ENCODE measurements around the gene PDIK1L.

Gene PDIK1L

DNA sequence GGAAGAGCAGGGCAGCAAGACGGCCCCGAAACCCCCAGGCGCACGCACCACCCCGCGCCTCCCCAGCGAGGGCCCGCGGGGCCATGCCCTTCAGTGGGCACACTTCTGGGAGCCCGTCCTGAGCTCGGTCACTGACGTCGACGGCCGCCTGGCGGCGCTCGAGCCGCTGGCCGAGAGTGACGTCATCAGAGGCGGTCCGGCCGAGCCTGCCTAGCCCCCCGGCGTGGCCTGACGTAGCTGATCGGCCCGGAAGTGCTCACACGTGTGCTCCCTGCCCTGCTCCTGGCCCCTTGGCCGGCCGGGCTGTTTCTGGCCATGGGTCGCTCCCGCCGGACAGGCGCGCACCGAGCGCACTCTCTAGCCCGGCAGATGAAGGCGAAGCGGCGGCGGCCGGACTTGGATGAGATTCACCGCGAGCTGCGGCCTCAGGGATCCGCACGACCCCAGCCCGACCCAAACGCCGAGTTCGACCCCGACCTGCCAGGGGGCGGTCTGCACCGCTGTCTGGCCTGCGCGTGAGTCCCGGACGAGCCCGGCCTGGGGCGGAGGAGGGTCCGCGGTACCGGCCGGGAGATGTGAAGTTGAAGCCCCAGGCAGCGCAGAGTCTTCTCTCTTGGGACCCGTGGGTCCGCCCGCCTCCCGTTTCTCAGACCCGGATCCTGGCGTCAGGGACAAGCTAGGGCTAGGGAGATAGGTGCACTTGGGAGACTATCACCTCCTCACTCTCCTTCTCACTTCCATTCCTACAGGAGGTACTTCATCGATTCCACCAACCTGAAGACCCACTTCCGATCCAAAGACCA, 58.2 kb downstream of the PDIK1L start, which contains the start of gene ZNF593 (continued):
- no peak for TF ChIP-seq ZNF514 (tag by site-specific recombination; IDR thresholded peaks at IDR 0.05)
- TF ChIP-seq OVOL3 (tag by site-specific recombination; IDR thresholded peaks at IDR 0.05) = peak; percentile 30; the same call in 1 of the 2 replicates
- TF ChIP-seq ZNF211 (tag by site-specific recombination; IDR thresholded peaks at IDR 0.05; ENCODE audit: low read depth) = no peak
- TF ChIP-seq ZNF223 (tag by site-specific recombination; IDR thresholded peaks at IDR 0.05) = no peak
- TF ChIP-seq ZNF654 (tag by site-specific recombination; IDR thresholded peaks at IDR 0.05; ENCODE audit: low read depth) = no peak
- peak; percentile 67; the same call in 1 of the 2 replicates for TF ChIP-seq ZNF704 (tag by site-specific recombination; IDR thresholded peaks at IDR 0.05)
- TF ChIP-seq SP7 (tag by site-specific recombination; IDR thresholded peaks at IDR 0.05) = peak; percentile 94
- TF ChIP-seq ZNF155 (tag by site-specific recombination; IDR thresholded peaks at IDR 0.05) = no peak
- no peak for TF ChIP-seq ZNF362 (tag by site-specific recombination; IDR thresholded peaks at IDR 0.05)
- no peak for TF ChIP-seq ZNF302 (tag by site-specific recombination; IDR thresholded peaks at IDR 0.05; ENCODE audit: low read depth)
- TF ChIP-seq, protein P1, sequence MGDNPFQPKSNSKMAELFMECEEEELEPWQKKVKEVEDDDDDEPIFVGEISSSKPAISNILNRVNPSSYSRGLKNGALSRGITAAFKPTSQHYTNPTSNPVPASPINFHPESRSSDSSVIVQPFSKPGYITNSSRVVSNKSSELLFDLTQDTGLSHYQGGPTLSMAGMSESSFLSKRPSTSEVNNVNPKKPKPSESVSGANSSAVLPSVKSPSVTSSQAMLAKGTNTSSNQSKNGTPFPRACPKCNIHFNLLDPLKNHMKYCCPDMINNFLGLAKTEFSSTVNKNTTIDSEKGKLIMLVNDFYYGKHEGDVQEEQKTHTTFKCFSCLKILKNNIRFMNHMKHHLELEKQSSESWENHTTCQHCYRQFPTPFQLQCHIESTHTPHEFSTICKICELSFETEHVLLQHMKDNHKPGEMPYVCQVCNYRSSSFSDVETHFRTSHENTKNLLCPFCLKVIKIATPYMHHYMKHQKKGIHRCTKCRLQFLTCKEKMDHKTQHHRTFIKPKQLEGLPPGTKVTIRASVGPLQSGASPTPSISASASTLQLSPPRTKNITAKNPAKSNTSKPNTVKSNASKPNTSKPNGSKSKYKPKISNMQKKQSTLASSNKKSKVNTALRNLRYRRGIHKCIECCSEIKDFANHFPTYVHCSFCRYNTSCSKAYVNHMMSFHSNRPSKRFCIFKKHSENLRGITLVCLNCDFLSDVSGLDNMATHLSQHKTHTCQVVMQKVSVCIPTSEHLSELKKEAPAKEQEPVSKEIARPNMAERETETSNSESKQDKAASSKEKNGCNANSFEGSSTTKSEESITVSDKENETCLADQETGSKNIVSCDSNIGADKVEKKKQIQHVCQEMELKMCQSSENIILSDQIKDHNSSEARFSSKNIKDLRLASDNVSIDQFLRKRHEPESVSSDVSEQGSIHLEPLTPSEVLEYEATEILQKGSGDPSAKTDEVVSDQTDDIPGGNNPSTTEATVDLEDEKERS (tag by site-specific recombination; IDR thresholded peaks at IDR 0.05) = 0 out of 2 replicates have a peak, but pooled peaks have one; percentile 41
- peak; percentile 80 for TF ChIP-seq ZFP69B (tag by site-specific recombination; IDR thresholded peaks at IDR 0.05)
- 0 out of 2 replicates have a peak, but pooled peaks have one; percentile 29 for TF ChIP-seq SALL2 (tag by site-specific recombination; IDR thresholded peaks at IDR 0.05; ENCODE audit: borderline replicate concordance)
- TF ChIP-seq ZXDB (tag by site-specific recombination; IDR thresholded peaks at IDR 0.05) = peak; percentile 92
- TF ChIP-seq ZNF785 (tag by site-specific recombination; IDR thresholded peaks at IDR 0.05) = no peak
- no peak for TF ChIP-seq ZNF830 (tag by site-specific recombination; IDR thresholded peaks at IDR 0.05; ENCODE audit: low read depth)
- peak; percentile 66; the same call in 1 of the 2 replicates for TF ChIP-seq YY2 (tag by site-specific recombination; IDR thresholded peaks at IDR 0.05)
- 0 out of 2 replicates have a peak, but pooled peaks have one; percentile 5 for TF ChIP-seq AEBP2 (tag by site-specific recombination; IDR thresholded peaks at IDR 0.05; ENCODE audit: borderline replicate concordance)
- no peak for TF ChIP-seq ZNF549 (tag by site-specific recombination; IDR thresholded peaks at IDR 0.05)
- TF ChIP-seq YY1 (tag by site-specific recombination; IDR thresholded peaks at IDR 0.05) = peak; percentile 53; the same call in 1 of the 2 replicates
- peak; percentile 82 for TF ChIP-seq KLF10 (tag by site-specific recombination; IDR thresholded peaks at IDR 0.05)
- TF ChIP-seq ZNF488 (tag by site-specific recombination; IDR thresholded peaks at IDR 0.05) = no peak
- peak; percentile 85; the same call in 1 of the 2 replicates for TF ChIP-seq ZNF792 (tag by site-specific recombination; IDR thresholded peaks at IDR 0.05)
- no peak; the same call in 1 of the 2 replicates for TF ChIP-seq ZNF580 (tag by site-specific recombination; IDR thresholded peaks at IDR 0.05)
- TF ChIP-seq KLF7 (tag by site-specific recombination; IDR thresholded peaks at IDR 0.05; ENCODE audit: borderline replicate concordance) = no peak
- no peak for TF ChIP-seq HOXD13 (CRISPR knock-in tag; IDR thresholded peaks at IDR 0.05; ENCODE audit: borderline replicate concordance)
- TF ChIP-seq, protein P2, sequence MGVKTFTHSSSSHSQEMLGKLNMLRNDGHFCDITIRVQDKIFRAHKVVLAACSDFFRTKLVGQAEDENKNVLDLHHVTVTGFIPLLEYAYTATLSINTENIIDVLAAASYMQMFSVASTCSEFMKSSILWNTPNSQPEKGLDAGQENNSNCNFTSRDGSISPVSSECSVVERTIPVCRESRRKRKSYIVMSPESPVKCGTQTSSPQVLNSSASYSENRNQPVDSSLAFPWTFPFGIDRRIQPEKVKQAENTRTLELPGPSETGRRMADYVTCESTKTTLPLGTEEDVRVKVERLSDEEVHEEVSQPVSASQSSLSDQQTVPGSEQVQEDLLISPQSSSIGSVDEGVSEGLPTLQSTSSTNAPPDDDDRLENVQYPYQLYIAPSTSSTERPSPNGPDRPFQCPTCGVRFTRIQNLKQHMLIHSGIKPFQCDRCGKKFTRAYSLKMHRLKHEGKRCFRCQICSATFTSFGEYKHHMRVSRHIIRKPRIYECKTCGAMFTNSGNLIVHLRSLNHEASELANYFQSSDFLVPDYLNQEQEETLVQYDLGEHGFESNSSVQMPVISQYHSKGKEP (tag by site-specific recombination; IDR thresholded peaks at IDR 0.05) = peak; percentile 26; the same call in 1 of the 2 replicates
- peak; percentile 28; the same call in 1 of the 2 replicates for TF ChIP-seq ZBTB20 (tag by site-specific recombination; IDR thresholded peaks at IDR 0.05)

All from HEK293 (cell line).